B cell (primary cell): Measurements from ENCODE around the gene NAIF1. TPM values are rescaled to one million over a fixed set of nuclear protein-coding genes. Genes with fewer than 3 reads are reported as not detected.
A peak's percentile ranks its signal among the peaks of the same experiment; 100 is the strongest.

ENCODE experiments used
- ATAC-seq: fragments of 200-7000 bp; cut with Tn5 transposase; one replicate; pipeline ENCODE4 v1.10.0; 2021; ENCODE audit warnings: low read depth, mild to moderate bottlenecking, moderate number of reproducible peaks, moderate library complexity
- CTCF ChIA-PET: fragments of 350-600 bp; sonication (Branson Sonifier 250); formaldehyde crosslinking; loops from one replicate; lab custom pipeline; 2021; ENCODE audit warnings: antibody characterized with exemption, inconsistent platforms; lab: Charles Lee
- POLR2A ChIA-PET: fragments of 350-600 bp; sonication (Branson Sonifier 250); formaldehyde crosslinking; loops from one replicate; lab custom pipeline; 2021; ENCODE audit warnings: antibody characterized with exemption; lab: Charles Lee
- DNase-seq: peaks from one replicate; pipeline ENCODE4 v3.0.0; 2013
- H2AFZ ChIP-seq: 2 replicates; pipeline ENCODE4 v1.6.1; 2012; ENCODE audit warnings: mild to moderate bottlenecking, low read depth, low read length; ENCODE audit not compliant: insufficient read depth, poor library complexity, severe bottlenecking
- H3K27ac ChIP-seq, 2 donors: 1 replicate in 1 of 2; 2 replicates in 1 of 2; pipeline ENCODE4 v1.5.1; 2012 to 2013; ENCODE audit warnings: low read length in 2 of 2, mild to moderate bottlenecking in 2 of 2, moderate library complexity in 1 of 2
- H3K27me3 ChIP-seq, 4 experiments: fragments of 200-600 bp in 1 of 4; sonication (generic) in 1 of 4; replicated peaks in 1 of 4; 1 replicate in 2 of 4; 2 replicates in 2 of 4; pipeline versions ENCODE4 v1.6.1 to v1.7.0; 2013 to 2016; ENCODE audit warnings: low read length in 3 of 4, mild to moderate bottlenecking in 2 of 4, mixed read lengths in 1 of 4, moderate library complexity in 1 of 4; ENCODE audit not compliant: insufficient read depth in 4 of 4, control insufficient read depth in 3 of 4; ENCODE audit errors: control extremely low read depth in 1 of 4
- H3K36me3 ChIP-seq, 2 experiments: replicated peaks in 1 of 2; 1 replicate in 1 of 2; 2 replicates in 1 of 2; pipeline versions ENCODE4 v1.6.1 to v1.7.1; 2013; ENCODE audit warnings: low read length in 1 of 2; ENCODE audit not compliant: insufficient read depth in 2 of 2, control insufficient read depth in 1 of 2; ENCODE audit errors: control extremely low read depth in 1 of 2, extremely low read depth in 1 of 2
- H3K4me1 ChIP-seq, 2 donors: fragments of 200-600 bp in 1 of 2; sonication (generic) in 1 of 2; 1 replicate in 1 of 2; 2 replicates in 1 of 2; pipeline versions ENCODE4 v1.5.1 to v1.6.1; 2013 to 2017; ENCODE audit warnings: low read length in 2 of 2; ENCODE audit not compliant: control insufficient read depth in 2 of 2, insufficient read depth in 2 of 2
- H3K4me2 ChIP-seq: replicated peaks from 2 replicates; pipeline ENCODE3; 2012; ENCODE audit warnings: mild to moderate bottlenecking, low read depth, low read length; ENCODE audit not compliant: poor library complexity, severe bottlenecking
- H3K4me3 ChIP-seq, 5 experiments: fragments of 200-600 bp in 1 of 5; sonication (generic) in 1 of 5; 1 replicate in 3 of 5; 2 replicates in 2 of 5; pipeline versions ENCODE4 v1.5.1 to v1.7.0; 2011 to 2016; ENCODE audit warnings: low read length in 4 of 5, mild to moderate bottlenecking in 4 of 5, low read depth in 2 of 5, control low read depth in 1 of 5, moderate library complexity in 1 of 5; ENCODE audit not compliant: insufficient read depth in 1 of 5; ENCODE audit errors: control extremely low read depth in 1 of 5, extremely low read depth in 1 of 5
- H3K79me2 ChIP-seq: fragments of 200-600 bp; sonication (generic); one replicate; pipeline ENCODE4 v1.6.0; 2016; ENCODE audit warnings: low read length; ENCODE audit not compliant: control insufficient read depth, insufficient read depth
- H3K9ac ChIP-seq: fragments of 200-600 bp; sonication (generic); 2 replicates; pipeline ENCODE4 v1.6.1; 2017; ENCODE audit warnings: mild to moderate bottlenecking, low read length, moderate library complexity
- H3K9me3 ChIP-seq, 3 donors: one replicate each; pipeline versions ENCODE4 v1.6.1 to v1.7.1; 2013; ENCODE audit warnings: low read length in 2 of 3; ENCODE audit not compliant: control insufficient read depth in 2 of 3, insufficient read depth in 1 of 3; ENCODE audit errors: control extremely low read depth in 1 of 3
- H4K20me1 ChIP-seq: 2 replicates; pipeline ENCODE4 v1.6.0; 2012; ENCODE audit warnings: mild to moderate bottlenecking, low read length; ENCODE audit not compliant: insufficient read depth, control insufficient read depth, poor library complexity, severe bottlenecking
- H3K27ac Mint-ChIP-seq: one replicate; pipeline ENCODE4 v1.8.0; 2021; ENCODE audit warnings: mixed read lengths
- H3K27me3 Mint-ChIP-seq: one replicate; pipeline ENCODE4 v1.8.0; 2021; ENCODE audit warnings: mixed read lengths
- H3K4me1 Mint-ChIP-seq: one replicate; pipeline ENCODE4 v1.8.0; 2021; ENCODE audit warnings: mixed read lengths
- H3K4me3 Mint-ChIP-seq: one replicate; pipeline ENCODE4 v1.8.0; 2021; ENCODE audit warnings: mixed read lengths
- H3K9me3 Mint-ChIP-seq: one replicate; pipeline ENCODE4 v1.8.0; 2022; ENCODE audit warnings: mixed read lengths; ENCODE audit not compliant: insufficient read depth
- EZH2 ChIP-seq: IDR thresholded peaks from 2 replicates; pipeline ENCODE4 v1.6.1; 2012; ENCODE audit warnings: borderline replicate concordance, low read depth, mild to moderate bottlenecking, moderate library complexity, low read length; ENCODE audit not compliant: insufficient read depth, poor library complexity, severe bottlenecking
- WGBS: methylation state at CpG from one replicate; pipeline ENCODE4 v1.1.5; 2013; ENCODE audit warnings: missing lambda C conversion rate; ENCODE audit not compliant: insufficient coverage; 5-methylcytosine and 5-hydroxymethylcytosine counted together
- intact Hi-C: fragments of 100-400 bp; cut with micrococcal nuclease; formaldehyde crosslinking; loops from one replicate; pipeline ENCODE4 v1.10.0; 2022
- polyA plus RNA-seq: library from polyadenylated mRNA; depleted of rRNA; stranded (reverse); fragments of >200 nt; gene quantifications from 2 replicates; pipeline ENCODE4 v1.2.3, GENCODE V29; 2012
- total RNA-seq, 2 donors: library from RNA; stranded (reverse); fragments of 120-200 nt in 1 of 2; gene quantifications; 1 replicate in 1 of 2; 2 replicates in 1 of 2; pipeline versions ENCODE4 v1.2.3 to v1.2.4, GENCODE V29; 2013 to 2022
- TF ChIP-seq, protein P1 (sequence below): fragments of 200-600 bp; IDR thresholded peaks from one replicate; pipeline ENCODE4 v1.8.0; 2022; ENCODE audit warnings: antibody characterized with exemption, mild to moderate bottlenecking

Gene NAIF1
- total and polyA plus RNA-seq, 2 donors (not counting 1 experiment from before 2014, with no cell fraction given), result 11.4 to 16.6 TPM

- Mint-ChIP-seq H3K9me3 (no peaks in the 10 kb centered on the region), H3K27ac (peak overlapping the region; percentile 39), H3K27me3 (no peaks in the 10 kb centered on the region), H3K4me3 (peak overlapping the region; percentile 24), H3K4me1 (peaks cover 53% of the 10 kb centered on the region)
- Histone ChIP-seq H3K9ac (no peak overlapping the region), H3K4me3 (no peak overlapping the region), H3K79me2 (peaks cover 73% of the 10 kb centered on the region), H3K36me3 (no peaks in the 10 kb centered on the region), H3K27me3 (no peaks in the 10 kb centered on the region), H3K4me2 (peak overlapping the region; percentile 36), H4K20me1 (no peaks in the 10 kb centered on the region), H2AFZ (no peak overlapping the region), H3K4me1 (peaks cover 60 to 70% of the 10 kb centered on the region in 2 donors), H3K27ac (no peak overlapping the region), H3K9me3 (peaks cover 0 to 3% (median 0%) of the 10 kb centered on the region in 3 donors)
- ChIA-PET POLR2A (interaction anchor here (0.6 kb wide), 1 partner anchor 16 kb away, joined by 3 read pairs; no protein-coding TSS in a partner anchor), CTCF (interaction anchor here (1.2 kb wide), 1 partner anchor 47 kb away, joined by 7 read pairs; no protein-coding TSS in a partner anchor)
- DNase-seq (no peak), ATAC-seq (no peak)
- TF ChIP-seq, protein P1, sequence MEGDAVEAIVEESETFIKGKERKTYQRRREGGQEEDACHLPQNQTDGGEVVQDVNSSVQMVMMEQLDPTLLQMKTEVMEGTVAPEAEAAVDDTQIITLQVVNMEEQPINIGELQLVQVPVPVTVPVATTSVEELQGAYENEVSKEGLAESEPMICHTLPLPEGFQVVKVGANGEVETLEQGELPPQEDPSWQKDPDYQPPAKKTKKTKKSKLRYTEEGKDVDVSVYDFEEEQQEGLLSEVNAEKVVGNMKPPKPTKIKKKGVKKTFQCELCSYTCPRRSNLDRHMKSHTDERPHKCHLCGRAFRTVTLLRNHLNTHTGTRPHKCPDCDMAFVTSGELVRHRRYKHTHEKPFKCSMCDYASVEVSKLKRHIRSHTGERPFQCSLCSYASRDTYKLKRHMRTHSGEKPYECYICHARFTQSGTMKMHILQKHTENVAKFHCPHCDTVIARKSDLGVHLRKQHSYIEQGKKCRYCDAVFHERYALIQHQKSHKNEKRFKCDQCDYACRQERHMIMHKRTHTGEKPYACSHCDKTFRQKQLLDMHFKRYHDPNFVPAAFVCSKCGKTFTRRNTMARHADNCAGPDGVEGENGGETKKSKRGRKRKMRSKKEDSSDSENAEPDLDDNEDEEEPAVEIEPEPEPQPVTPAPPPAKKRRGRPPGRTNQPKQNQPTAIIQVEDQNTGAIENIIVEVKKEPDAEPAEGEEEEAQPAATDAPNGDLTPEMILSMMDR, result no peak
- intact Hi-C loops, result no loop called here
- 66% methylated on average over 3 of the region's 7 CpGs for WGBS
Measured at GRCh38 chr9:128070874-128071273, 3.8 kb upstream of the NAIF1 start.

DNA sequence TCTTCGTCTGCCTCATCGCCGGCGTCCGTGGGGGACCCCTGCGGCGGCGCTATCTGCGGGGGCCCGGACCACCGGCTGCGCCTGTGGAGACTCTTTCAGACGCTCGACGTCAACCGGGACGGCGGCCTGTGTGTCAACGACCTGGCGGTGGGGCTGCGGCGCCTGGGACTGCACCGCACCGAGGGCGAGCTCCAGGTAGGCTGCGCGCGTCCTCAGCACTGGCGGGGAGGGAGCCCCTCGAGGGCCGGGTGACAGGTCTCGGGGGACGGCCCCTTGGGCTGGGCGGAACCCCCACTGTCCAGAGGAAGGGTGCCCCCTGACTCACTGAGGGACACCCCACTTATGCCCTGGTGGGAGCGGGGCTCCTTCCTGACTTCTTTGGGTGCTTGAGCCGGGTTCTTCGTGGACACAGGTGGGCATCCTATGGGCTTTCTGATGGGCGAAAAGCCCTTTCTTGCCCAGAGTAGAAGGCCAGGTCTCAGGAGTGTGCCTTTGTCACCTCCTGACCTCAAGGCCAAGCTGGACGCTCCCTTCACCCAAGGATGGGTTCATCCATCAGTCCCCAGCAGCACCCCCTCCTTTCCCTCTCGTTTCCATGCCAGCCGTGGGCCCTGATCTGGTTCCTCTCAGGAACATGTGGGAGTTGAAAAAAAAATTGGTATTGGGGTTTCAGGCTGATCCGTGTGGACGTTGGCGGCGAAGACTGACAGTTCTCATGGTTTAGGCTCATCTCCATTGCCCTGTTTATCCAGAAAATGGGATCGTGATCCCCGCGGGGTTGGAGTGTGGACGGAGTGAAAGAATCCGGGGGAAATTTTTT lies 1.5 kb upstream of the NAIF1 start:
- no peaks in the 10 kb centered on the region for H3K27me3 ChIP-seq
- intact Hi-C loops, result loop anchor here (5.0 to 10.0 kb wide), 6 partner anchors 41 to 1766 kb away; partner anchors contain the start of genes C9orf78, CDK9, DOLPP1 and LRSAM1
- peaks cover 59 to 74% of the 10 kb centered on the region in 2 donors for H3K4me1 ChIP-seq
- no peaks in the 10 kb centered on the region for H4K20me1 ChIP-seq
- H3K36me3 ChIP-seq, result no peaks in the 10 kb centered on the region
- no peak overlapping the region for H3K4me3 Mint-ChIP-seq
- peaks cover 0 to 3% (median 0%) of the 10 kb centered on the region in 3 donors for H3K9me3 ChIP-seq
- TF ChIP-seq, protein P1, result no peak
- TF ChIP-seq EZH2, result no peak
- POLR2A ChIA-PET, result interaction anchor here (0.7 to 2.1 kb wide), 3 partner anchors 47 to 88 kb away, joined by 3 to 7 read pairs (median 6); partner anchors contain the start of gene EEIG1
- no peaks in the 10 kb centered on the region for H3K27me3 Mint-ChIP-seq
- H3K9me3 Mint-ChIP-seq, result no peaks in the 10 kb centered on the region
- H3K27ac Mint-ChIP-seq, result peak overlapping the region; percentile 88
- H3K9ac ChIP-seq, result peak overlapping the region; percentile 82
- H3K4me3 ChIP-seq, result peak overlapping the region; percentile 70 to 98 (median 78)
- H3K4me2 ChIP-seq, result peak overlapping the region; percentile 94
- H3K79me2 ChIP-seq, result peaks cover 72% of the 10 kb centered on the region
- H3K27ac ChIP-seq, result peak overlapping the region; percentile 62 to 82
- CTCF ChIA-PET, result interaction anchor here (0.9 to 2.4 kb wide), 6 partner anchors 13 to 147 kb away, joined by 3 to 9 read pairs (median 5); no protein-coding TSS in a partner anchor
- no peak for DNase-seq
- WGBS, result 6% methylated on average over 47 of the region's 50 CpGs
- ATAC-seq, result no peak
- peaks cover 58% of the 10 kb centered on the region for H3K4me1 Mint-ChIP-seq
- H2AFZ ChIP-seq, result peak overlapping the region; percentile 59
